BJ (cell line): ENCODE data around the gene ZRSR2. TPM values are rescaled to one million over a fixed set of nuclear protein-coding genes. Genes with fewer than 3 reads are reported as not detected.

Source experiments
- CTCF ChIA-PET: fragments of 350-600 bp; formaldehyde crosslinking; extraction: SDS; loops from one replicate; lab custom pipeline; 2021; ENCODE audit warnings: antibody characterized with exemption, inconsistent platforms; lab: Yijun Ruan, JAX
- POLR2A ChIA-PET: fragments of 300-600 bp; sonication (Branson Sonifier 250); formaldehyde crosslinking; extraction: SDS; loops from one replicate; lab custom pipeline; 2021; ENCODE audit warnings: antibody characterized with exemption; lab: Charles Lee
- DNase-seq: peaks from one replicate; pipeline ENCODE4 v3.0.0-alpha.2; 2011; ENCODE audit warnings: low read depth
- H3K27me3 ChIP-seq: 2 replicates; pipeline ENCODE4 v1.6.0; 2011; ENCODE audit warnings: low read length; ENCODE audit not compliant: control insufficient read depth, insufficient read depth
- H3K36me3 ChIP-seq: 2 replicates; pipeline ENCODE4 v1.5.1; 2011; ENCODE audit warnings: low read length; ENCODE audit not compliant: control insufficient read depth, insufficient read depth
- H3K4me3 ChIP-seq: 2 replicates; pipeline ENCODE4 v1.5.1; 2011; ENCODE audit warnings: low read depth, mild to moderate bottlenecking, control low read depth, low read length
- CTCF ChIP-seq: IDR thresholded peaks from 2 replicates; pipeline ENCODE4 v1.5.1; 2011; ENCODE audit warnings: low read depth, mild to moderate bottlenecking, control low read depth, inconsistent platforms, low read length, moderate library complexity; ENCODE audit not compliant: insufficient read depth
- polyA plus RNA-seq: library from polyadenylated mRNA; depleted of rRNA; stranded (reverse); fragments of >200 nt; gene quantifications from 2 replicates; pipeline ENCODE4 v1.2.3, GENCODE V29; 2011; rRNA removed

ZRSR2 gene
- polyA plus RNA-seq, 1 experiment: 2.9 TPM

- CTCF ChIA-PET: no interaction called here
- no peak for TF ChIP-seq CTCF
- Histone ChIP-seq H3K36me3 (no peaks in the 10 kb centered on the region), H3K4me3 (no peak overlapping the region), H3K27me3 (no peaks in the 10 kb centered on the region)
- no peak for DNase-seq
- POLR2A ChIA-PET: no interaction called here
Measured at GRCh38 chrX:15870310-15870709, 80.0 kb downstream of the ZRSR2 start.

Other genes starting within 250 kb of the ZRSR2 start
- not detected in 2 replicates for gene ACE2, start 189.5 kb upstream of the ZRSR2 start, polyA plus RNA-seq
- 0.15 and 0.21 TPM in 2 replicates for gene CLTRN, start 125.7 kb upstream of the ZRSR2 start, polyA plus RNA-seq
- gene CA5B, start 52.2 kb upstream of the ZRSR2 start, polyA plus RNA-seq: 7.4 and 8.6 TPM in 2 replicates
- gene AP1S2, start 64.3 kb downstream of the ZRSR2 start, polyA plus RNA-seq: 14.8 and 32.5 TPM in 2 replicates